Liver (tissue), 9 donors: ENCODE data around the gene ZDHHC24. TPM values are rescaled to one million over a fixed set of nuclear protein-coding genes. Genes with fewer than 3 reads are reported as not detected.

Experiments
- DNase-seq: peaks from one replicate; pipeline ENCODE4 v3.0.0-alpha.2; 2017; ENCODE audit warnings: low spot score
- H3K27ac ChIP-seq, 2 donors: one replicate each; pipeline ENCODE4 v1.7.0; 2013; ENCODE audit warnings: inconsistent platforms in 2 of 2, low read length in 2 of 2, control low read depth in 1 of 2, low read depth in 1 of 2, mild to moderate bottlenecking in 1 of 2
- H3K27me3 ChIP-seq, 4 donors: one replicate each; pipeline versions ENCODE4 v1.6.1 to v1.7.0; 2013; ENCODE audit warnings: low read length in 3 of 4, inconsistent platforms in 1 of 4, mild to moderate bottlenecking in 1 of 4, moderate library complexity in 1 of 4; ENCODE audit not compliant: control insufficient read depth in 4 of 4, insufficient read depth in 4 of 4
- H3K36me3 ChIP-seq, 4 donors: one replicate each; pipeline versions ENCODE4 v1.6.1 to v1.7.0; 2013; ENCODE audit warnings: low read length in 3 of 4, mild to moderate bottlenecking in 3 of 4, low read depth in 1 of 4, moderate library complexity in 1 of 4; ENCODE audit not compliant: control insufficient read depth in 4 of 4, insufficient read depth in 3 of 4
- H3K4me1 ChIP-seq, 4 donors: one replicate each; pipeline versions ENCODE4 v1.6.1 to v1.7.0; 2013; ENCODE audit warnings: low read length in 3 of 4, mild to moderate bottlenecking in 3 of 4, moderate library complexity in 1 of 4; ENCODE audit not compliant: control insufficient read depth in 4 of 4, insufficient read depth in 4 of 4
- H3K4me3 ChIP-seq, 3 donors: one replicate each; pipeline versions ENCODE4 v1.6.1 to v1.7.0; 2013; ENCODE audit warnings: low read length in 3 of 3, control low read depth in 1 of 3, low read depth in 1 of 3, mild to moderate bottlenecking in 1 of 3
- H3K9ac ChIP-seq, 2 donors: one replicate each; pipeline ENCODE4 v1.7.0; 2013; ENCODE audit warnings: low read length in 2 of 2, mild to moderate bottlenecking in 2 of 2, moderate library complexity in 2 of 2, control low read depth in 1 of 2, low read depth in 1 of 2
- H3K9me3 ChIP-seq, 4 donors: one replicate each; pipeline versions ENCODE4 v1.6.1 to v1.7.0; 2013; ENCODE audit warnings: low read length in 3 of 4; ENCODE audit not compliant: control insufficient read depth in 4 of 4
- ATF3 ChIP-seq: IDR thresholded peaks from 2 replicates; pipeline ENCODE4 v1.6.1; 2016; ENCODE audit warnings: antibody characterized with exemption
- EGR1 ChIP-seq, 2 donors: IDR thresholded peaks; 2 replicates each; pipeline ENCODE4 v1.6.1; 2016 to 2018; ENCODE audit warnings: antibody characterized with exemption in 2 of 2, low read depth in 2 of 2
- FOXA1 ChIP-seq: IDR thresholded peaks from 2 replicates; pipeline ENCODE4 v1.6.1; 2016; ENCODE audit warnings: antibody characterized with exemption
- FOXA2 ChIP-seq: IDR thresholded peaks from 2 replicates; pipeline ENCODE4 v1.6.1; 2016; ENCODE audit warnings: antibody characterized with exemption
- GABPA ChIP-seq, 2 donors: IDR thresholded peaks in 1 of 2; conservative IDR thresholded peaks in 1 of 2; 2 replicates each; pipeline ENCODE4 v1.6.1; 2016; ENCODE audit warnings: antibody characterized with exemption in 2 of 2, mild to moderate bottlenecking in 1 of 2, moderate library complexity in 1 of 2
- HNF4A ChIP-seq, 2 donors: conservative IDR thresholded peaks; 2 replicates each; pipeline ENCODE4 v1.6.1; 2016; ENCODE audit warnings: antibody characterized with exemption in 2 of 2, mild to moderate bottlenecking in 2 of 2
- HNF4G ChIP-seq: IDR thresholded peaks from 2 replicates; pipeline ENCODE4 v1.6.1; 2016; ENCODE audit warnings: antibody characterized with exemption
- JUND ChIP-seq, 2 donors: IDR thresholded peaks; 2 replicates each; pipeline ENCODE4 v1.6.1; 2016; ENCODE audit warnings: antibody characterized with exemption in 2 of 2
- NR2F2 ChIP-seq: IDR thresholded peaks from 2 replicates; pipeline ENCODE4 v1.6.1; 2016; ENCODE audit warnings: antibody characterized with exemption
- RAD21 ChIP-seq, 2 donors: IDR thresholded peaks; 2 replicates each; pipeline ENCODE4 v1.6.1; 2016; ENCODE audit warnings: antibody characterized with exemption in 2 of 2, mild to moderate bottlenecking in 2 of 2
- RXRA ChIP-seq, 2 donors: IDR thresholded peaks; 2 replicates each; pipeline ENCODE4 v1.6.1; 2017 to 2018; ENCODE audit warnings: antibody characterized with exemption in 2 of 2, mild to moderate bottlenecking in 1 of 2
- SP1 ChIP-seq: IDR thresholded peaks from 2 replicates; pipeline ENCODE4 v1.6.1; 2018; ENCODE audit warnings: antibody characterized with exemption, mild to moderate bottlenecking
- TAF1 ChIP-seq: conservative IDR thresholded peaks from 2 replicates; pipeline ENCODE4 v1.6.1; 2016; ENCODE audit warnings: antibody characterized with exemption, mild to moderate bottlenecking
- YY1 ChIP-seq: IDR thresholded peaks from 2 replicates; pipeline ENCODE4 v1.6.1; 2016; ENCODE audit warnings: antibody characterized with exemption, mild to moderate bottlenecking
- WGBS: extraction: QIAGEN DNeasy Blood & Tissue Kit; methylation state at CpG from one replicate; pipeline ENCODE4 v1.1.7; 2013; 5-methylcytosine and 5-hydroxymethylcytosine counted together
- polyA plus RNA-seq, 2 donors: library from polyadenylated mRNA; stranded (reverse) in 1 of 2; unstranded in 1 of 2; fragments of 200-250 nt in 1 of 2; fragments of >200 nt in 1 of 2; fragmentation: Nextera tagmentation in 1 of 2; extraction: Ambion mirVana in 1 of 2; gene quantifications; one replicate each; pipeline versions ENCODE4 v1.2.1 to v1.2.3, GENCODE V29; 2013 to 2015
- total RNA-seq, 2 donors: library from RNA; depleted of rRNA; stranded (reverse); fragments of >200 nt; gene quantifications; one replicate each; pipeline ENCODE4 v1.2.3, GENCODE V29; 2014
- TF ChIP-seq, protein P1 (sequence below): IDR thresholded peaks from 2 replicates; pipeline ENCODE4 v1.6.1; 2016; ENCODE audit warnings: antibody characterized with exemption
- TF ChIP-seq, protein P2 (sequence below): IDR thresholded peaks from 2 replicates; pipeline ENCODE4 v1.6.1; 2016; ENCODE audit warnings: antibody characterized with exemption, mild to moderate bottlenecking
- TF ChIP-seq, protein P3 (sequence below): fragments of 150-350 bp; IDR thresholded peaks from 2 replicates; pipeline ENCODE4 v1.5.1; 2017; ENCODE audit warnings: improper control_type of control experiment, low read depth, low read length; ENCODE audit not compliant: missing input control
- TF ChIP-seq, protein P4 (sequence below): IDR thresholded peaks from 2 replicates; pipeline ENCODE4 v1.6.1; 2016; ENCODE audit warnings: antibody characterized with exemption
- donor health status: healthy.
- donor health status: healthy.
- donor health status: healthy.
- donor health status: healthy.
- donor health status: healthy.

ZDHHC24 gene
- total and polyA plus RNA-seq, 4 donors = 4.1 to 6.4 (median 5.1) TPM

DNA sequence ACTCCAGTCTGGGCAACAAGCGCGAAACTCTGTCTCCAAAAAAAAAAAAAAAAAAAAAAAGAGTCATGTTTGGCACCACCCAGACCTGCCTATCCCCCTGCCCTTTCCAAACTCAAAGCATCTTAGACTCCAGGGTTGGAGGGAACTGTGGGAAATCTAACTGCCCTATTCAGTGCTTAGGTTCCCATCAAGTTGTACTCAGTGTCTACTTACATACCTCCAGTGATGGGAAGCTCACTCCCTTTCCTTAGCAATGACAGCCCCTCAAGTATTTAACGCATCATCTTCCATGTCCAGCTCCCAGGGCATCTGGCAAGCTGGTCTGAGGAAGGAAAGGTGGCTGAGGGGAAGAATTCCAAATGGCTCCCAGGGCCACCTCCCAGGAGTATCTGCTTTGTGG, 3.8 kb upstream of the ZDHHC24 start:
- no peak overlapping the region for H3K9ac ChIP-seq
- DNase-seq = no peak
- H3K27me3 ChIP-seq = no peaks in the 10 kb centered on the region
- WGBS = 97% methylated on average over 3 of the region's 3 CpGs
- H3K9me3 ChIP-seq = no peaks in the 10 kb centered on the region
- H3K4me1 ChIP-seq = peaks cover 4 to 8% (median 6%) of the 10 kb centered on the region in 4 donors
- H3K4me3 ChIP-seq = no peak overlapping the region
- TF ChIP-seq JUND (IDR thresholded peaks at IDR 0.05) (no peak), EGR1 (IDR thresholded peaks at IDR 0.05; ENCODE audit: low read depth in 2 of 2) (no peak), RAD21 (IDR thresholded peaks at IDR 0.05) (no peak), SP1 (no peak)
- no peak overlapping the region for H3K27ac ChIP-seq
- H3K36me3 ChIP-seq = no peaks in the 10 kb centered on the region

DNA sequence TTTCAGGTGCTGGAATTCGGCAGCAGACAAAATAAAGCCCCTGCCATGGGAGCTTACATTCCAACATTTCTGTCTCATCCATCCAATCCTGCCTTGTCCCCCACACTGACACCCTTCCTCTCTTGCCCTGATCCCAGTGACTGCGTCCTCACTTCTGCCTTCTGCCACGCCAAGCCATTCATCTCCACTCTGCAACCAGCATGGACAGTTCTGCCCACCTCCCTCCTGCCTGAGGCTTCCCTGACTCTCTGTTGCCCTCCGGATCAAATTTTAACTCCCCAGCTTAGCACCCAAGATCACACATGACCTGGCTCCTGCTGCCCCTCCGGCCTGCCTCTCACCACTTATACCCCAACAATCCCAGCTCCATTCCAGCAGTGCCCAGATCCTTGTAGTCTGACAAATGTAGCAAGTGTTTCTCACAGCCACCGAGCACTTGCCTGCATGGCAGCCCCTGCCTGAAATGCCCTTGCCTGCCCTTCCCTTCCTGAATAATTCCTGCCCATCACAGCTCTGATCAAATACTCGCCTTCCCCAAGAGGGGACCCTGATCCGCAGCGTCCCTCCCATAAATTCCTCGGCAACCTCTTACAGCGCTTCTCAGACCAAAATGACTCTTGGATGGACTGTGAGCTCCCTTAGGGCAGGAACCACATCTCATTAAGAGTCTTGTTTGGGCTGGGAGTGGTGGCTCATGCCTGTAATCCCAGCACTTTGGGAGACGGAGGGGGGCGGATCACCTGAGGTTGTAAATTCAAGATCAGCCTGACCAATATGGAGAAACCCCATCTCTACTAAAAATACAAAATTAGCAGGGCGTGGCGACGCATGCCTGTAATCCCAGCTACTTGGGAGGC, 3.2 kb upstream of the ZDHHC24 start:
- H3K4me3 ChIP-seq = no peak overlapping the region
- no peak for DNase-seq
- TF ChIP-seq, protein P1, sequence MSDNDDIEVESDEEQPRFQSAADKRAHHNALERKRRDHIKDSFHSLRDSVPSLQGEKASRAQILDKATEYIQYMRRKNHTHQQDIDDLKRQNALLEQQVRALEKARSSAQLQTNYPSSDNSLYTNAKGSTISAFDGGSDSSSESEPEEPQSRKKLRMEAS = no peak
- TF ChIP-seq HNF4G (no peak), JUND (IDR thresholded peaks at IDR 0.05) (no peak), EGR1 (IDR thresholded peaks at IDR 0.05; ENCODE audit: low read depth in 2 of 2) (no peak), HNF4A (conservative IDR thresholded peaks at IDR 0.05) (no peak)
- H3K36me3 ChIP-seq = no peaks in the 10 kb centered on the region
- WGBS = 66% methylated on average over 16 of the region's 16 CpGs
- no peak overlapping the region for H3K27ac ChIP-seq
- peaks cover 4 to 8% (median 6%) of the 10 kb centered on the region in 4 donors for H3K4me1 ChIP-seq
- no peaks in the 10 kb centered on the region for H3K27me3 ChIP-seq
- H3K9me3 ChIP-seq = no peaks in the 10 kb centered on the region
- no peak overlapping the region for H3K9ac ChIP-seq

DNA sequence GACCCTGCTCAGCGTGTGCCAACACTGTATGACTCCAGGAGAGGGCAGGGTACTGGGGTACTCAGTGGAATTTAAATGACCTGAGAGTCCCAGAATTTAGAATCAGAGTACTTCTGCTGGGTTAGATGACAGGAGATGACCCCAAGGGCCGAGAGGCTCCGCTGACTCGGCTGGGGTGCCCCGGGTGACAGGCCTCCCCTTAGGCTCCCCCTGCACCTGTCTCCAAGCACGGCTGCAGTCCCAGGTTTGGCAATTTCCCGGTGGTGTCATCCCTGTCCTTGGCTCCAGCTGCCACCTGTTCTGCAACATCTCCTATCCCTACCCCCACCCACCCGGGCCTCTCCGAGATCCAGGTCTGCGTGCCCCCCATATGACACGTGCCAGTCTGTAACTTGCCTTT, 2.2 kb upstream of the ZDHHC24 start:
- no peak for TF ChIP-seq ATF3
- no peak for TF ChIP-seq HNF4G
- TF ChIP-seq, protein P2, sequence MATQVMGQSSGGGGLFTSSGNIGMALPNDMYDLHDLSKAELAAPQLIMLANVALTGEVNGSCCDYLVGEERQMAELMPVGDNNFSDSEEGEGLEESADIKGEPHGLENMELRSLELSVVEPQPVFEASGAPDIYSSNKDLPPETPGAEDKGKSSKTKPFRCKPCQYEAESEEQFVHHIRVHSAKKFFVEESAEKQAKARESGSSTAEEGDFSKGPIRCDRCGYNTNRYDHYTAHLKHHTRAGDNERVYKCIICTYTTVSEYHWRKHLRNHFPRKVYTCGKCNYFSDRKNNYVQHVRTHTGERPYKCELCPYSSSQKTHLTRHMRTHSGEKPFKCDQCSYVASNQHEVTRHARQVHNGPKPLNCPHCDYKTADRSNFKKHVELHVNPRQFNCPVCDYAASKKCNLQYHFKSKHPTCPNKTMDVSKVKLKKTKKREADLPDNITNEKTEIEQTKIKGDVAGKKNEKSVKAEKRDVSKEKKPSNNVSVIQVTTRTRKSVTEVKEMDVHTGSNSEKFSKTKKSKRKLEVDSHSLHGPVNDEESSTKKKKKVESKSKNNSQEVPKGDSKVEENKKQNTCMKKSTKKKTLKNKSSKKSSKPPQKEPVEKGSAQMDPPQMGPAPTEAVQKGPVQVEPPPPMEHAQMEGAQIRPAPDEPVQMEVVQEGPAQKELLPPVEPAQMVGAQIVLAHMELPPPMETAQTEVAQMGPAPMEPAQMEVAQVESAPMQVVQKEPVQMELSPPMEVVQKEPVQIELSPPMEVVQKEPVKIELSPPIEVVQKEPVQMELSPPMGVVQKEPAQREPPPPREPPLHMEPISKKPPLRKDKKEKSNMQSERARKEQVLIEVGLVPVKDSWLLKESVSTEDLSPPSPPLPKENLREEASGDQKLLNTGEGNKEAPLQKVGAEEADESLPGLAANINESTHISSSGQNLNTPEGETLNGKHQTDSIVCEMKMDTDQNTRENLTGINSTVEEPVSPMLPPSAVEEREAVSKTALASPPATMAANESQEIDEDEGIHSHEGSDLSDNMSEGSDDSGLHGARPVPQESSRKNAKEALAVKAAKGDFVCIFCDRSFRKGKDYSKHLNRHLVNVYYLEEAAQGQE = no peak
- TF ChIP-seq, protein P3, sequence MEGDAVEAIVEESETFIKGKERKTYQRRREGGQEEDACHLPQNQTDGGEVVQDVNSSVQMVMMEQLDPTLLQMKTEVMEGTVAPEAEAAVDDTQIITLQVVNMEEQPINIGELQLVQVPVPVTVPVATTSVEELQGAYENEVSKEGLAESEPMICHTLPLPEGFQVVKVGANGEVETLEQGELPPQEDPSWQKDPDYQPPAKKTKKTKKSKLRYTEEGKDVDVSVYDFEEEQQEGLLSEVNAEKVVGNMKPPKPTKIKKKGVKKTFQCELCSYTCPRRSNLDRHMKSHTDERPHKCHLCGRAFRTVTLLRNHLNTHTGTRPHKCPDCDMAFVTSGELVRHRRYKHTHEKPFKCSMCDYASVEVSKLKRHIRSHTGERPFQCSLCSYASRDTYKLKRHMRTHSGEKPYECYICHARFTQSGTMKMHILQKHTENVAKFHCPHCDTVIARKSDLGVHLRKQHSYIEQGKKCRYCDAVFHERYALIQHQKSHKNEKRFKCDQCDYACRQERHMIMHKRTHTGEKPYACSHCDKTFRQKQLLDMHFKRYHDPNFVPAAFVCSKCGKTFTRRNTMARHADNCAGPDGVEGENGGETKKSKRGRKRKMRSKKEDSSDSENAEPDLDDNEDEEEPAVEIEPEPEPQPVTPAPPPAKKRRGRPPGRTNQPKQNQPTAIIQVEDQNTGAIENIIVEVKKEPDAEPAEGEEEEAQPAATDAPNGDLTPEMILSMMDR = no peak
- no peak for TF ChIP-seq JUND (IDR thresholded peaks at IDR 0.05)
- TF ChIP-seq NR2F2 = no peak
- TF ChIP-seq EGR1 (IDR thresholded peaks at IDR 0.05; ENCODE audit: low read depth in 2 of 2) = no peak
- no peak for TF ChIP-seq GABPA (IDR thresholded peaks at IDR 0.05 in 1 of 2, conservative IDR thresholded peaks at IDR 0.05 in 1 of 2)
- TF ChIP-seq YY1 = no peak
- TF ChIP-seq, protein P4, sequence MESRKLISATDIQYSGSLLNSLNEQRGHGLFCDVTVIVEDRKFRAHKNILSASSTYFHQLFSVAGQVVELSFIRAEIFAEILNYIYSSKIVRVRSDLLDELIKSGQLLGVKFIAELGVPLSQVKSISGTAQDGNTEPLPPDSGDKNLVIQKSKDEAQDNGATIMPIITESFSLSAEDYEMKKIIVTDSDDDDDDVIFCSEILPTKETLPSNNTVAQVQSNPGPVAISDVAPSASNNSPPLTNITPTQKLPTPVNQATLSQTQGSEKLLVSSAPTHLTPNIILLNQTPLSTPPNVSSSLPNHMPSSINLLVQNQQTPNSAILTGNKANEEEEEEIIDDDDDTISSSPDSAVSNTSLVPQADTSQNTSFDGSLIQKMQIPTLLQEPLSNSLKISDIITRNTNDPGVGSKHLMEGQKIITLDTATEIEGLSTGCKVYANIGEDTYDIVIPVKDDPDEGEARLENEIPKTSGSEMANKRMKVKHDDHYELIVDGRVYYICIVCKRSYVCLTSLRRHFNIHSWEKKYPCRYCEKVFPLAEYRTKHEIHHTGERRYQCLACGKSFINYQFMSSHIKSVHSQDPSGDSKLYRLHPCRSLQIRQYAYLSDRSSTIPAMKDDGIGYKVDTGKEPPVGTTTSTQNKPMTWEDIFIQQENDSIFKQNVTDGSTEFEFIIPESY = no peak
- TF ChIP-seq FOXA2 = no peak
- TF ChIP-seq RAD21 (IDR thresholded peaks at IDR 0.05) = no peak
- no peak for TF ChIP-seq TAF1
- no peak for TF ChIP-seq FOXA1
- TF ChIP-seq HNF4A (conservative IDR thresholded peaks at IDR 0.05) = no peak
- no peak for TF ChIP-seq RXRA (IDR thresholded peaks at IDR 0.05)
- TF ChIP-seq, protein P1 = no peak
- H3K27me3 ChIP-seq = no peaks in the 10 kb centered on the region
- H3K27ac ChIP-seq = no peak overlapping the region
- H3K9me3 ChIP-seq = no peaks in the 10 kb centered on the region
- no peak overlapping the region for H3K9ac ChIP-seq
- WGBS = 47% methylated on average over 11 of the region's 11 CpGs
- no peak overlapping the region for H3K4me3 ChIP-seq
- peaks cover 5 to 12% (median 8%) of the 10 kb centered on the region in 4 donors for H3K4me1 ChIP-seq
- H3K36me3 ChIP-seq = peaks cover 0 to under 1% (median under 1%) of the 10 kb centered on the region in 4 donors
- no peak for DNase-seq
